Superior temporal gyrus (tissue), 1 donor: ENCODE results near the gene CASP9.

ENCODE experiments used
- DNase-seq: peaks from one replicate; pipeline ENCODE4 v3.0.0-alpha.2; 2016; ENCODE audit errors: extremely low spot score

The CASP9 gene

GRCh38 chr1:15446212-15446611, 77.8 kb downstream of the CASP9 start:
- DNase-seq = no peak

- DNase-seq = no peak
These were observed 78.5 kb downstream of the CASP9 start for GRCh38 chr1:15445390-15446122.

GRCh38 chr1:15444468-15445389, 79.3 kb downstream of the CASP9 start:
- DNase-seq = no peak

- no peak for DNase-seq
These were observed 80.7 kb downstream of the CASP9 start for GRCh38 chr1:15443281-15443680.

GRCh38 chr1:15442759-15443158, 81.3 kb downstream of the CASP9 start:
- DNase-seq = no peak

GRCh38 chr1:15442119-15442518, 81.9 kb downstream of the CASP9 start:
- no peak for DNase-seq
